G401.6 (cell line): Measurements from ENCODE around the gene PLPPR1.
A peak's percentile ranks its signal among the peaks of the same experiment; 100 is the strongest.
"Not testable (repeated sequence)": the region's sequence is repeated elsewhere in the genome, so short reads cannot be mapped to it uniquely, and the experiment has no call there.

Experiments used
- FAIRE-seq: peaks from 2 replicates; lab custom pipeline; 2012; peaks lifted over from hg19 to GRCh38; lab: Jason Lieb, UNC

PLPPR1 gene

GRCh38 chr9:101299901-101300300 lies 271.4 kb downstream of the PLPPR1 start:
- no peak for FAIRE-seq

GRCh38 chr9:101307051-101307450 lies 278.5 kb downstream of the PLPPR1 start:
- no peak for FAIRE-seq

DNA sequence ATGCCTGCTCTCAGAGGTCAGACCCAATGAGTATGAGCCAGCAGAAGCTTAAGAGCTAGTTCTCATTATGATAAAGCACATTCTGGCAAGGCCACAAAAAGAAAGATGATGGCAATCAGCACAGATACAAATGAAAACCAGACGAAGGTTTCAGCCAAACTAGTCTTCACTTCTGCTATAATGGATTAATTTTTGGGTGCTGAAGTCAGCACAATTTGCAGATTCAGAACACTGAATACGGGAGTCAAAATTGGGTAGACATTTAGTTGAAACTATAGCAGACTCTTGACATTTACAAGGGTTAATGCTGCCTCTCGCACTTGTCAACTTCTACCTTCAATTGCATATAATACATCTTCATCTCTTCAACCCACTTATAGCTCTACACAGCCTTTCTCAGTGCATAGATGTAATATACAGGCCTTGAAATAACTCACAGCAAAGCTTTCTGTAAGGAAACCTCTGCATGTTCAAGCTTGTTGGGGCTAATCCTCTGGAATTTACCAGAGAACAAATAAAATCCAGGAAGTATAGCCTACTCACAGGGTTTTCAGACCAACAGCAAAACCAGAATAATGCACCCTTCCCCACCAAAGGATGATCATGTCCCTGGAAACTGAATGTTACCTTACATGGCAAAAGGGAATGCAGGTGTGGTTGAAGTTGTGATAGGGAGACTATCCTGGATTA lies 279.1 kb downstream of the PLPPR1 start:
- no peak for FAIRE-seq

GRCh38 chr9:101309139-101309538 lies 280.6 kb downstream of the PLPPR1 start:
- FAIRE-seq = no peak

GRCh38 chr9:101311191-101311590 lies 282.7 kb downstream of the PLPPR1 start:
- FAIRE-seq = no peak

- FAIRE-seq = peak; percentile 95
Measured at GRCh38 chr9:101311758-101312420, 283.4 kb downstream of the PLPPR1 start.

DNA sequence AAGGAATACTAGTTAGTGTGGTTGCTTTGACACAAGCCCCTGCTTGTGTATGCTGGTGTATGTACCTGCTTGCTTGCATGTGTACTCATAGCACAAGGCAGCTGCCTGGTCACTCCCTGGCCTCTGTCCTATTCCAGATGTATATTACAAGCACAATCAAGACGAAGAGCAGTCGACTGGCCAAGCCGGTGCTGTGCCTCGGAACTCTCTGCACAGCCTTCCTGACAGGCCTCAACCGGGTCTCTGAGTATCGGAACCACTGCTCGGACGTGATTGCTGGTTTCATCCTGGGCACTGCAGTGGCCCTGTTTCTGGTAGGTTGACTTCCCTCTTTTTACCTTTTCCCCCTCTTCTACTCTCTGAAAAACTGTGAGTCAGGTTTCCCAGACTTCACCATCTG lies 284.1 kb downstream of the PLPPR1 start:
- no peak for FAIRE-seq

DNA sequence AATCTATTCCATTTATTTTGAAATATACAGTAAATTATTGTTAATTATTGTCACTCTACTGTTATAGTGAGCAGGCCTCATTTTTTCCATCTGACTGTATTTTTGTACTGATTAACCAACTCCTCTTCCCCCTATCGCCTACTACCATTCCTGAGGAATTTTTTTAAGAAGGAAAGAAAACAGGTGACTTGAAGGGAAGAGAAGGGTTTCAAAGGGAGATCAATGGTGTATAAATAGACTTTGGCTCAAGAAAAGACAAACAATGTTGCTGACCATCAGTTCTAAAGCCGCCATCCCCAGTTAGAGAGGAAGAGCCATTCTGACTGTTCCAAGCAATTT lies 286.6 kb downstream of the PLPPR1 start:
- no peak for FAIRE-seq

DNA sequence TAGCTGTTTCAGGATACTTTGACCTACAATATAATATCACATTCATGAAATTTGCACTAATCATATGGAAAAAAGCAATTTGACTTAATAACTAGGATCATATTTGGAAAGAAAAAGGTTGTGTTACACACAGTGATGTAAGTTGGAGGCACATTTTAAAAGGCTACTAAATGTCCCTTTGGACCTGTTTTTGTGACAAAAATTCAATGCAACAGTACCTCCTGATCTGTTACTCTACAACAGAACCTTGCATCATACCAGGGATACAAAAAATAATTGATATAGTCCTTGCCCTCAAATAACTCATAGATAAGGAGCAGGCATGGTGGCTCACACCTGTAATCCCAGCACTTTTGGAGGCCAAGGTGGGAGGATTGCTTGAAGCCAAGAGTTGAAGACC lies 289.2 kb downstream of the PLPPR1 start:
- no peak for FAIRE-seq

GRCh38 chr9:101323129-101323528 lies 294.6 kb downstream of the PLPPR1 start:
- FAIRE-seq = no peak

DNA sequence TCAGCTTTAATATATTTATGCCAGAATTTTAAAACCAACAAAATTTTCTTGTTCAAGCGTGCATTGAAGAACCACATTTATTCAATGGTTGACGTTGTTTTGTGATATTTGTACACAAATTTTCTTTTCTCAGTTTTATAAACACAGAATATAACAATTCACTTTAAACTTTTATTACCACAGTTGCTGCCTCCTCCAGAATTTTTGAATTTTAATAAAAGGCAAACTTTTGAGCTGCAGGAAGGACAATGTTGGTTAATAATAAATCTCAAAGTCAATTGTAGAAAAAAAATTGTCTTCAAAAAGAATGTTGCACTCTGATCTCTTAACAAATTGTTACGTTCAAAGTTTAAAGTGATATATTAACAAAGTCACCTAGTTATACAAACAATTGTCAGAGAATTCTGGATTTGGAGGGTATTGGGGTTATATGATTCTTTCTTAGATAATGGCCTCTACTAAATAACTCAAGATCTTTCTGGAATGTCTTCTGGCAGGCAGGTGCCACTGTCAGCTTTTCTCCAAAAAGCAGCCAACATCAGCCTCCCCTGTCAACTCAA lies 295.8 kb downstream of the PLPPR1 start:
- FAIRE-seq = no peak

DNA sequence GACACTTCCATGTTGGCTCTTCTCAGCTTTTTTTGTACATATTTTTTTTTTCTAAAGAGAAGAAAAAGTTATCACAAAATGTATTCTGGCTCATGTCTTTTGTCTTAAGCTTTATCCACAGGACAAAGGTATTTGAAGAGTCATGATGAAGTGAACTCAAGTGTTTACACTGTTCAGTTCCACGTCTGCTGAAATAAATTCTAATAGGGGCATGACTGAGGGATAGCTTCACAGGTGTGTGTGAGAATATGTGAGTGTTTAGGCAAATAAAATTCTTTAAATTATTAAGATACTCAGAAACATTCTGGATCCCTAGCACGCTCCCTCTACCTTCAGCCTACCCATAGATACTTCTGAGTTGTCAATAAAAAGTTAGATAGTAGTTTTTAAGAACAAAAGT lies 296.5 kb downstream of the PLPPR1 start:
- no peak for FAIRE-seq

GRCh38 chr9:101326035-101326434 lies 297.5 kb downstream of the PLPPR1 start:
- no peak for FAIRE-seq

GRCh38 chr9:101326501-101326900 lies 298.0 kb downstream of the PLPPR1 start:
- no peak for FAIRE-seq

GRCh38 chr9:101327422-101327909 lies 298.9 kb downstream of the PLPPR1 start:
- not testable (repeated sequence) for FAIRE-seq

DNA sequence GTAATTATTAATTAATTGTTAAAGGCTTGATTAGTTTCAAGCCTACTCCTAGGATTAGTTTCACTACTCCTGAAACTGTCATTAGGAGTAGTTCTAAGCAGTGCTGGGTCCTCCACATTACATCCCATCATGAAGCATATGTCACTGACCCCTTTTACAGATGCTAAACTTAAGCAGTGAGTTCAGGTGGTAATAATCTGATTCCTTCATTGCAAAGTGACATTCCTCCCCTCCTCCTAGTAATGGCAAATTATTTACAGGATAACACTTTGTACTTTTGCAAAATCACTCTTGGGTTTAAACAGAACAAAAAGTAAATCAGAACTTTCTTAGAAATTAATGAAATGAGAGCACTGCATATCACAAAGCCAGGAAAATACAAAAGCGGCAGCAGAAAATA lies 303.8 kb downstream of the PLPPR1 start:
- no peak for FAIRE-seq

- no peak for FAIRE-seq
Measured at GRCh38 chr9:101333490-101333889, 305.0 kb downstream of the PLPPR1 start.

DNA sequence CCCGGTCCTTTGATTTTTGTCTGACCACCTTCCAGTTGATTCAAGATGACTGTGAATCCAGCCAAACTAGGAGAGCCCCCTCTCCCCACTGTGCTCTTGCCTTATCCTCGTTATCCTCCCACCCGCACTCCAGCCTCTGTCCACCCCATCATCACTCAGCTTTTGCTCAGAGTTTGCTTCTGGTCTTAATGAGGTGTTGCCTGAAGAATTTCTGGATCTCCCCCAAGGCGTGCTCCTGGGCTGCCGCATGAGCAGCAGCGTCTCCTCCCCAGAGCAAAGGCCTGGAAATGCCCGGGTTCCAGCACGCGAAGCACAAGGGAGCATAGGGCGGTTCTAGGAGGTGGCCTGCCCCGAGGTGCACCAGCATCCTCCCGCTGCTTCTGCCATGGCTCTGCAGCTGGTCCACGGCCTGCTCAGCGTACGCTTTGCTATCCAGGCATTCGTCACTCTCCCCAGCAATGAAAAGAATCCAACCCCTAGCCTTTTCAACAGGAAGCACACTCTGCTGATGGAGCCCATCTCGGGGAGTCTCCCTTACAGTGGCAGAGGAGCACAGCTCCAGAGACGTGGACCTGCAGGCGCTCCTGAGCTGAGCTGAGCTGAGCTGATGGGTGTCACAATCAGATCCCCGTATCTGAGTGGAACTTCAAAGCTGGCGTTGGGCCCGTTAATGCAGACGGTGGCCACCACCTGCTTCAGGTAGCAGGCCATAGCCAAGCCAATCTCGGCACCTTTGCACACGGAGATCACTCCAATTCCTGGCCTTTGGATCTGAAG lies 305.6 kb downstream of the PLPPR1 start:
- FAIRE-seq = no peak

GRCh38 chr9:101336091-101336490 lies 307.6 kb downstream of the PLPPR1 start:
- no peak for FAIRE-seq

GRCh38 chr9:101337237-101337636 lies 308.7 kb downstream of the PLPPR1 start:
- no peak for FAIRE-seq

- FAIRE-seq = no peak
Measured at GRCh38 chr9:101341958-101342357, 313.4 kb downstream of the PLPPR1 start.

DNA sequence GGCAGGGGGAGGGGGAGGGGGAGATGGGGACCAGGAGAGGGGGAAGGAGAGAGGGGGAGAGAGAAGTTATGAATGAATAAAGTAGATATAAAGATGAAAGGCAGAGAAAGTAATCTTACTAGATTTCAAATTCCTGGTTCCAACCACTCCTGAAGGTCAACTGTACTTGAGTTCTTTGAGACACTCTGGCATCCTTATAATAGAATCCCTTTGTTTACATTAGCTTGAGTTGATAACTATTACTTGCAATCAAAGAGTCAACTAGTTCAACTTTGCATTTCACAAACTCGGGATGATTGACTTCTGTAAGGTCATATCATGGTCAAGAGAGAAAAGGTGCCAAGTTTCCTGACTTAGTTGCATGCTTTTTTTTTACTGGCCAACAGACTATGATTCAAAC lies 314.1 kb downstream of the PLPPR1 start:
- FAIRE-seq = no peak

GRCh38 chr9:101350285-101350684 lies 321.8 kb downstream of the PLPPR1 start:
- no peak for FAIRE-seq
